Mesenteric fat pad (tissue), 1 donor: ENCODE data around the gene ACTR1B. TPM values are rescaled to one million over a fixed set of nuclear protein-coding genes. Genes with fewer than 3 reads are reported as not detected.

ENCODE experiments used
- DNase-seq: peaks from one replicate; pipeline ENCODE4 v3.0.0-alpha.2; 2020; ENCODE audit warnings: low spot score
- long read RNA-seq: library from polyadenylated mRNA; unstranded; transcript quantifications from one replicate; pipeline ENCODE4 v2.0.0, GENCODE V29; 2020
- total RNA-seq: library from RNA; stranded (reverse); fragmentation: NEBNext Ultra II Directional; extraction: Animal tissue kit (Norgen Biotek cat#: 25700); gene quantifications from one replicate; pipeline ENCODE4 v1.2.1, GENCODE V29; 2021
- donor health status: DM: yes; HTN: yes; CAD: no.

Gene ACTR1B
- 47.6 TPM for total RNA-seq
- long read RNA-seq, transcript ACTR1B-201 (11 exons, 2,243 nt): major isoform, 125 of 178 reads
- long read RNA-seq, partial matches to known transcripts: 18 of 178 reads
- long read RNA-seq, other reads (novel, unspliced or antisense): 35 of 178 reads

GRCh38 chr2:97663962-97664635, at the start of gene ACTR1B:
TSS of gene ACTR1B (minus strand) at chr2:97664044. CDS start at chr2:97663890, 154 bp downstream.
- peak; percentile 99 for DNase-seq

GRCh38 chr2:97712693-97713295, 49.0 kb upstream of the ACTR1B start:
- DNase-seq: peak; percentile 43

- DNase-seq: peak; percentile 55
Observed at GRCh38 chr2:97712175-97712574, 48.3 kb upstream of the ACTR1B start.

- no peak for DNase-seq
Observed at GRCh38 chr2:97711394-97711711, 47.5 kb upstream of the ACTR1B start.

- peak; percentile 30 for DNase-seq
Observed at GRCh38 chr2:97708608-97709007, 44.8 kb upstream of the ACTR1B start.

GRCh38 chr2:97708048-97708380, 44.2 kb upstream of the ACTR1B start:
- peak; percentile 64 for DNase-seq

- peak; percentile 80 for DNase-seq
Observed at GRCh38 chr2:97707362-97708047, 43.7 kb upstream of the ACTR1B start.

- peak; percentile 60 for DNase-seq
Observed at GRCh38 chr2:97706708-97707345, 43.0 kb upstream of the ACTR1B start.

- peak; percentile 69 for DNase-seq
Observed at GRCh38 chr2:97706112-97706511, 42.3 kb upstream of the ACTR1B start.

GRCh38 chr2:97704989-97705388, 41.1 kb upstream of the ACTR1B start:
- DNase-seq: no peak

GRCh38 chr2:97703741-97704140, 39.9 kb upstream of the ACTR1B start:
- DNase-seq: no peak

- no peak for DNase-seq
Observed at GRCh38 chr2:97702731-97703470, 39.1 kb upstream of the ACTR1B start.

- peak; percentile 74 for DNase-seq
Observed at GRCh38 chr2:97701851-97702465, 38.1 kb upstream of the ACTR1B start.

GRCh38 chr2:97701186-97701585, 37.3 kb upstream of the ACTR1B start:
- peak; percentile 88 for DNase-seq

GRCh38 chr2:97699765-97700444, 36.1 kb upstream of the ACTR1B start:
- no peak for DNase-seq

- no peak for DNase-seq
Observed at GRCh38 chr2:97698530-97698929, 34.7 kb upstream of the ACTR1B start.

GRCh38 chr2:97697252-97698235, 33.7 kb upstream of the ACTR1B start:
- DNase-seq: peak; percentile 96

- no peak for DNase-seq
Observed at GRCh38 chr2:97695744-97696143, 31.9 kb upstream of the ACTR1B start.

GRCh38 chr2:97693476-97693875, 29.6 kb upstream of the ACTR1B start:
- DNase-seq: no peak
